IPS-NIHi7 (cell line): ENCODE data around the gene FOXD1.
"Not testable (repeated sequence)": the region's sequence is repeated elsewhere in the genome, so short reads cannot be mapped to it uniquely, and the experiment has no call there.

ENCODE experiments used
- DNase-seq: peaks from one replicate; pipeline ENCODE4 v3.0.0; 2012; ENCODE audit warnings: mixed read lengths; ENCODE audit errors: extremely low spot score

The FOXD1 gene

DNA sequence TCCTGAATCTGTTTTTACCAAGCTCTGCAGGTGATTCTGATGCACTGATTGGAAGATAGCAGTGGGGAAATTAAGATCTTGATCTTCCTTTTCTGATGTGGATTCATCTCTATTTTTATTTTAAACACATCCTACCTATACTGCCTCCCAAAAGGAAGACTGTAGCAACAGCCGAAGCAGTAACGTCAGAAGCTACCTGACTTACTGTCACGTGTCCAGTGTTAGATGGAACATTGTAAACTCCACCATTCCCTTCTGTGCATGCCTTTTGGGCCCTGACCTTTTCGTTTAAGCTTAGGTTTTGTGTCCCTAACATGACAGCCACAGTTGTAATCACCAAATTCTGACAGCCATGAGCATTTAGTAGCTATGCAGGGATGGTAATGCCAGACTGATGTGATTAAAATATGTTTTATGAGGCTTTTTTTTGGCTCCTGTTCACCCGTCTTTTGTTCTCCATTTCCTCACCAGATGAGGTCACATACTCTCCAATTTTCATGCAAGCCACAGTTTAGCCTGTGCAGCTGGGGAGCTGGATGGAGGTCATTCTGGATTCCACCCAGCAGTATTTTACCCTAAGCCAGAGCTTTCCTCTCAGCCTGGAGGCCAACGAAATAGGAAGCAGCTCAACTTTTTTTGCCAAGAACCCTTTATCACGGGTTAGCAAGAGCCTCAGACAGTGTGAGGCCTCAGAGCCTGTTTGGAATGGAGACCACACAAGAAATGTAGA, 15.6 kb upstream of the FOXD1 start:
- DNase-seq = no peak

GRCh38 chr5:73460133-73460532, 11.6 kb upstream of the FOXD1 start:
- no peak for DNase-seq

DNA sequence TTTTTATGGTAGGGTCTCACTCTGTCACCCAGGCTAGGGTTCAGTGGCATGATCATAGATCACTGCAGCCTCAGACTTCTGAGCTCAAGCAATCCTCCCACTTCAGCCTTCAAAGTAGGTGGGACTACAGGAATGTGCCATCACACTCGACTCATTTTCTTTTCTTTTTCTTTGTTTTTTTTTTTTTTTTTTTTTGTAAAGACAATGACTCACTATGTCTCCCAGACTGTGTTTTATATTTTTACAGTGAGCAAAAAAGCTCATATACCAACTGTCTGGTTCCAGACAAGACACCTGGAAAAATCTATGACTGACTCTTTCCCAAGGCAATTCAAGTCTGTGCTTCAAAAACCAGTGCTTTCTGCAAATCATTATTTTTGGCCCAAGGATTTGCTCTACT, 10.8 kb upstream of the FOXD1 start:
- no peak for DNase-seq

DNA sequence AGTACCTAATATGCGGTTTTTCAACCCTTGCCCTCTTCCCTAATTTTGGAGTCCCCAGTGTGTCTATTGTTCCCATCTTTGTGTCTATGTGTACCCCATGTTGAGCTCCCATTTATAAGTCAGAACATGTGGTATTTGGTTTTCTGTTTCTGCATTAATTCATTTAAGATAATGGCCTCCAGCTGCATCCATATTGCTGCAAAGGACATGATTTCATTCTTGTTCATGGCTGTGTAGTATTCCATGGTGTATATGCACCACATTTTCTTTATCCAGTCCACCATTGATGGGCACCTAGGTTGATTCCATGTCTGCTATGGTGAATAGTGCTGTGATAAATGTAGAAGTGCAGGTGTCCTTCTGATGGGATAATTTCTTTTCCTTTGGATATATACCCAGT, 7.9 kb upstream of the FOXD1 start:
- DNase-seq = not testable (repeated sequence)

GRCh38 chr5:73454379-73455036, 5.9 kb upstream of the FOXD1 start:
- peak; percentile 72 for DNase-seq

GRCh38 chr5:73452215-73452614, 3.6 kb upstream of the FOXD1 start:
- no peak for DNase-seq

DNA sequence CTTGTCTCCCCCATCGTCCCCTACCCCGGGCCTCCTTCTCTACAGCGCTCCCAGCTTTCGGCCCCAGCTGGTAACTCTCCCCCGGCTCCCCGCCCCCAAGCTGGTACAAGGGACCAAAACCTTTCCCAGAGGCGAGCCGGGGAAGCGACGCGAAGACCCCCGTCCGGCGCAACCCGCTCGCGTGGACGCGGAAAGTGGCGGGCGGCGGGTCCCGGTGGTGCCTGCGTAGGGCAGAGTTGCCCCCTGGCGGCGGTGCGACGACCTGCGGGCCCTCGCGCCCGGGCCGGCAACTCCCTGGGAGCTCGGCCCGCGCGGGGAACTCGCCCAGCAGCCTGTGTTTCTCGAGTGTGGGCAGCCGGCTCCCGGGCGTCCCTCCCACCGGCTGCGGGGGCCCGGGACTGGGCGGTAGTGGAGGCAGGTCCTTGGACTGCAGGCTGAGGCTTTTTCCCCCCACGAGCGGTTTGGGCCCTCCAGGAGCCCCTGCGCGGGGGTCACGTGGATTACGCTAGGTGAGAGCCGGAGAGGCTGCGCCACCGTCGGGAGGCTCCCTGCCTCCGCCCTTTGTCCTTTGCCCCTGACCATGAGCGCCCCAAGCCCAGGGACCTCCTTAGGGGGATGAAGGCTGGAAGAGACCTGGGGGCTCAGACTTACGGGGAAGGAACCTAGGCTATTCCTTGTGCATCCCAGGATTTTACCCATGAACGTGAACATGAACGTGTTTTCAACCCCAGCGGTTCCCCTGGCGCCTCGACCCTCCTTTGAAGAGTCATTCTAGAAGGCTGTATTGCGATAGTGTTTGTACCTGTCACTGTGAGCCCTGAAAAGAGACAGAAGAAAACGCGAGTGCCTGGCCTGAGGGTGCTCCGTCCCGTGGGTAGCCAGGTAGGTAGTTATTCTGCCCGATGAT, 2.9 kb upstream of the FOXD1 start:
- peak; percentile 34 for DNase-seq

- DNase-seq = no peak
Measured at GRCh38 chr5:73450672-73451223, 2.2 kb upstream of the FOXD1 start.

GRCh38 chr5:73450137-73450536, 1.6 kb upstream of the FOXD1 start:
- DNase-seq = no peak

DNA sequence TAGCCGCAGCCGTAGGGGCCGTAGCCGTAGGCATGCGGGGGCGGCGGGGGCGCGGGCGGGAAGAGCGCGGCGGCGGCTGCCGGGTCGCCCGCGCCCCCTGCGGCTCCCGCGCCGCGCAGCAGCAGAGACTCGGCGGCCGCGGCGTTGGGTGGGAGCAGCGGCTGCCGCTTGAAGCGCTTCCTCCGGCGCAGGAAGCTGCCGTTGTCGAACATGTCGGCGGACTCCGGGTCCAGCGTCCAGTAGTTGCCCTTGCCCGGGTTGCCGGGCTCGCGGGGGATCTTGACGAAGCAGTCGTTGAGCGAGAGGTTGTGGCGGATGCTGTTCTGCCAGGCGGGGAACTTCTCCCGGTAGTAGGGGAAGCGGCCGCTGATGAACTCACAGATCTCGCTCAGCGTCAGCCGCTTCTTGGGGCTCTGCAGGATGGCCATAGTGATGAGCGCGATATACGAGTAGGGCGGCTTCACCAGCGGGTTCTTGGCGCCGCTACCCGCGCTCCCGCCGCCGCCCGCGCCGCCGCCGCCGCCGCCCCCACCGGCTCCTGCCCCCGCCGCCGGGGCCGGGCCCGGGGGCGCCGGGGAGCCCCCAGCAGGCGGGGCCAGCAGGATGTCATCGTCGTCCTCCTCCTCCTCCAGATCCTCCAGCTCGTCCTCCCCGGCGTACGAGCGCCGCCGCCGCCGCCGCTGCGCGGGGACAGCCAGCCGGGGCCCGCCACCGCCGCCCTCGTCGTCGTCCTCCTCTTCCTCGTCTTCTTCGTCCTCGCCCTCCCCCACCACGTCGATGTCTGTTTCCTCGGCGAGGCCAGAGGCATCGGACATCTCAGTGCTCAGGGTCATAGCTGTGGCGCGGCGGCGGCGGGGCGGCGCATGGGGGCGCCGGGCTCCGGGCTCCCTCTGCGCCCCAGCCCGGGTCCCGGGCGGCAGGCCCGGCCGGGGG, 781 bp downstream of the FOXD1 start:
- DNase-seq = no peak

DNA sequence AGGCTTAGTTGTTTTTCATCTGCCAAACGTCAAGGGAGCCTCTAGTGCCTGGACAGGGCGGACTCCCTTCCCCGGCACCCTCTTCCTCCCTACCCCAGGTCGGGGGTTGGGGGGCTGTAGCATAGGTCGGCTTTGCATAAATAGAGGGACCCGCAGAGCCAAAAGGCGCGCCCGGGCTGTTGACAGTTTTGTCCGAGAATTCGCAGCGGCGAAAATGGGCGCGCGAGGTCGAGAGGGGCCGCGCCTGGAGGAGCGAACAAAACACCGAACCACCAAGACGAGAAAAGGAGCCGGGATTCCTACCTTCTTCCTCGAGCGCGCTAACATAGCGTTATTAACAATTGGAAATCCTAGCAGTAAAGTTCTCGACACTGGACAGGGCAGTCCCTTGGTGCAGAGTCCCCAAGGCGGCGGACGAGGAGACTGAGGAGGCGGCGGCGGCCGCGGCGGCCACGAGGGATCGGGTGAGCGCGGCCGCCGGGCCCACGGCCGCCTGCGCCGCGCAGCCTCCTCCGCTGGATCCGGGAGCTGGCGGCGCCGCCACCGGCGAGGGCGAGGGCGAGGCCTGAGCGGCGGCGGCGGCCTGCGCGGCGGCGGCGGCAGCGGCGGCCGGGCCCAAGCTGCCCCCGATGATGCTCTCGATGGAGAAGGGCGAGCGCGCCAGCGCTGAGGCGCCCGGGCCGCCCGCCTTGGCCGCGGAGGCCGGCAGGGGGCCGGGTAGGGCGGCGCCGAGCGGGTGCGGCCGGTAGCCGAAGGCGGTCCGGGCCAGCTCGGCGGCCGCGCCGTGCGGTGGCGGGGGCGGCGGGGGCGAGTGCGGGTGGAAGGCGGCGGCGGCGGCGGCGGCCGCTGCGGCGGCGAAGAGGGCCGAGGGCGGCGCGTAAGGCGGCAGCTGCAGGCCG, 1.7 kb downstream of the FOXD1 start:
- DNase-seq = peak; percentile 26

DNA sequence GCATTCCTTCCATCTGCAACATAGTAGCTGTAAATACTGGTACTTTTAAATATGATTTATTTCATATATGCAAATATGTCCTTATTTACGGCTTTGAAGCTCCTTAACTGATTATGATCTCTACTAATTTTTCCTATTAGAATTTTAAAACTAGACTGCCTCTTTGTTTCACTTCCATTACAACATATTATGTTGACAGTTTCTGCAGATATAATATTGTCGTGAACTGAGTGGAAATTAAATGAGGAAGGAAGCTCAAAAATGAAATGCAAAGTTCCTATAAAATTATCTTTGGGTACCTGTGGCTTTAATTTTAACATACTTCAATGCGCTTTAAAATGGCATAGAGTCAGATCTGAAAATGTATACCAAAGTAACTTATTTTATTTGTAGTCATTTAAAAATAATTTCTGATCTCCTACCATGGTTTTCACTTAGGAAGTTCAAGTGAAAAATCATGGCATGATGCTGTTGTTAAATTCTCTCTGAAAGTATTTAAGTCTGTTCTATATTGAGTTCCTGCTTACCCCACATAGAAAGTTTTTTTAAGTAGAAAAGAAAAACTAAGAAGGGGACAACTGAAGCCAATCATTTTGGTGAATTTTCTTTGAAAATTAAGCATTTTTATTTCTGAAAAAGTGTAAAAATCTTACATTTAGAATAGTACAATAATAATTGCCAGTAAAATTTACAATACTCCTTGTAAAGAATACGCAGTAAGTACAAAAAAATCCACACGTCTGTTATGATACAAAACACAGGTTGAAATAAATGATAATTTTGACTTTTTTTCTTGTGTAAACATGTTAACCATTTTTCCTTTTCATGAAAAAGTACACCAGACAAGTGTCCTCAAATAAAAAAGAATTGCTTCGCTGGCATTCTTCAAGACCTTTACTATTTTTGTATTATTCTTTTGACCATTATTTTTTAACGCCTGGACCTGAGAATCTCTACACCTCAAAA, 2.6 kb downstream of the FOXD1 start:
- no peak for DNase-seq

- DNase-seq = no peak
Measured at GRCh38 chr5:73444499-73445438, 3.8 kb downstream of the FOXD1 start.

DNA sequence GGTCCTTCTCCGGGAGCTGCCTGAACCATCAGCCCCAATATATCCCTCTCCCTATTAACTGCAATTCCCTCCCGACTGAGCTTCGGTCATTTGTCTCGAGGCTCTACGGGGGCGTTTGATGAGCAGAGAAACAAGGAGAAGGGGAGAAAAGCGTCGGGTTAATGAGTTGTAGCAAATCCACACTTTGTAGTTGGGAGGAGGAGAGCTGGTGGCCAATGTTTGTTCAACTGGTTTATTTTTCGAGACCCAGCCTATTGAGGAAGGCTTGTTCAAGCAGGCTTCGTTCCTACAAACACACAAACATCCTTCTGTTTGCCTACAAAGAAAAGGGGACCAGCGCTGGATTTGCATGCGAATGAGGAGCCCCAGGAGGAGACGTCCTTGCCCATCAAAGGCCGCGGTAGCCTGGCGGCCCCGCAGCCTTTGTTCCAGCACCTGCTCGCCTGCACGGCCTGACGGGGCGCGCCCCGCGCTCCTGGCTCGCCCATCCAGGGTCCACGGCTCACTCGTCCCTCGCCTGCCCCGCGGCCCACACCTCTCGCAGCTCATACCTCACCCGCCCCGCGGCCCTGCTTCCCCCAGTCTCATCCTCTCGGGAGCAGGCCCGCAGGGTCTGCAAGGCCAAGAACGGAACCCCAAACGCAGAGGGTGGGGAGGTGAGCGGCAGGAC, 4.6 kb downstream of the FOXD1 start:
- peak; percentile 41 for DNase-seq

DNA sequence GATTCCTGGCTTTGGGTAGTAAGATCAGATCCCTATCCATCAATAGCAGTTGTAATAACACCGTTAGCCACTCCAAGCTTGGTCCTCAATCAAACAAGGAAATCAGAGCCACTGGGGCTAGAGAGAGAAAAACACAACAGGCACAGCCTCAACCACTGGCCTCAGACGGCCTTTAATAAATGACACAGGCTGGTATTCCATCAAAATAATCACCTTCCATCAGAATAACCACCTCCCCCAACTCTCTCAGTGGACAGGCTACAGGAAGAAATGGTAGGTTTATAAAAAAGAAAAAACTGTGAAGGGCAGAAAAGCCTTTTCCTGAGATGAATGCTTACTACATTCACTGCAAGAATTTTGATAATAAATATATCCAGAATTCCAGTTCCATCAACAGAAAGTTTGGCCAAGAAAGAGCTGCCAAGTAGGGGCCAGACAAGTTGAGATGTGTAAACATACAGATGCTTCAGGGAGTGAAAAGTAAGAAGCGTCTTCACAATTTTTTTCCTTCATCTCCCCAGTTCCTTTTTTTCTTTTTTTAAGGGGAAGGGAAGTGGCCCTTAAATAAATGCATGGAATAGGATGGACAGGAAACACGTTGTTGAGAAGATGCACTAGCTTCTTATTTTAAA, 5.5 kb downstream of the FOXD1 start:
- DNase-seq = no peak

GRCh38 chr5:73442231-73442811, 6.3 kb downstream of the FOXD1 start:
- no peak for DNase-seq
